Upper lobe of right lung (tissue), 1 donor: ENCODE data around the gene CNN2. TPM values are rescaled to one million over a fixed set of nuclear protein-coding genes. Genes with fewer than 3 reads are reported as not detected.

ENCODE experiments used
- ATAC-seq: fragments of 200-7000 bp; cut with Tn5 transposase; one replicate; pipeline ENCODE4 v1.9.1; 2020; ENCODE audit warnings: mild to moderate bottlenecking, moderate library complexity
- DNase-seq: peaks from one replicate; pipeline ENCODE4 v3.0.0-alpha.2; 2020
- H3K27ac ChIP-seq: fragments of 200-600 bp; one replicate; pipeline ENCODE4 v1.8.0; 2022
- H3K27me3 ChIP-seq: fragments of 200-600 bp; one replicate; pipeline ENCODE4 v1.8.0; 2022; ENCODE audit warnings: mild to moderate bottlenecking
- H3K36me3 ChIP-seq: fragments of 200-600 bp; one replicate; pipeline ENCODE4 v1.8.0; 2022
- H3K4me1 ChIP-seq: fragments of 200-600 bp; one replicate; pipeline ENCODE4 v1.8.0; 2022
- H3K4me3 ChIP-seq: fragments of 200-600 bp; one replicate; pipeline ENCODE4 v1.8.0; 2022; ENCODE audit warnings: mild to moderate bottlenecking
- H3K9me3 ChIP-seq: fragments of 200-600 bp; one replicate; pipeline ENCODE4 v1.8.0; 2022
- CTCF ChIP-seq: fragments of 200-600 bp; IDR thresholded peaks from one replicate; pipeline ENCODE4 v1.8.0; 2022; ENCODE audit warnings: antibody characterized with exemption
- intact Hi-C: fragments of 100-400 bp; cut with DNase I; formaldehyde crosslinking; loops from one replicate; pipeline ENCODE4 v1.11.0; 2022
- total RNA-seq: library from RNA; stranded (reverse); fragmentation: NEBNext Ultra II Directional; extraction: Animal tissue kit (Norgen Biotek cat#: 25700); gene quantifications from one replicate; pipeline ENCODE4 v1.2.1, GENCODE V29; 2021
- donor health status: DM: no; HTN: yes; CAD: no; lungs with severe emphysema.

CNN2 gene
- total RNA-seq, 1 donor from 2014 or later: 220 TPM

GRCh38 chr19:1047696-1048147 lies 21.3 kb downstream of the CNN2 start:
- Histone ChIP-seq H3K36me3 (no peaks in the 10 kb centered on the region), H3K27ac (no peak overlapping the region), H3K4me1 (no peaks in the 10 kb centered on the region), H3K27me3 (no peaks in the 10 kb centered on the region), H3K9me3 (no peaks in the 10 kb centered on the region), H3K4me3 (no peak overlapping the region)
- intact Hi-C loops: no loop called here
- DNase-seq (no peak), ATAC-seq (no peak)
- no peak for TF ChIP-seq CTCF

- Histone ChIP-seq H3K27ac (no peak overlapping the region), H3K27me3 (no peaks in the 10 kb centered on the region), H3K4me3 (no peak overlapping the region), H3K36me3 (no peaks in the 10 kb centered on the region), H3K9me3 (no peaks in the 10 kb centered on the region), H3K4me1 (no peaks in the 10 kb centered on the region)
- intact Hi-C loops: no loop called here
- ATAC-seq (no peak), DNase-seq (no peak)
- TF ChIP-seq CTCF: no peak
These were observed 22.7 kb downstream of the CNN2 start for GRCh38 chr19:1049106-1049505.

GRCh38 chr19:1049800-1050199 lies 23.4 kb downstream of the CNN2 start:
- Histone ChIP-seq H3K27ac (no peak overlapping the region), H3K36me3 (no peaks in the 10 kb centered on the region), H3K4me1 (no peaks in the 10 kb centered on the region), H3K27me3 (no peaks in the 10 kb centered on the region), H3K4me3 (no peak overlapping the region), H3K9me3 (no peaks in the 10 kb centered on the region)
- DNase-seq: no peak
- ATAC-seq: no peak
- no peak for TF ChIP-seq CTCF
- intact Hi-C loops: no loop called here

- Histone ChIP-seq H3K4me1 (no peaks in the 10 kb centered on the region), H3K27ac (no peak overlapping the region), H3K36me3 (no peaks in the 10 kb centered on the region), H3K4me3 (no peak overlapping the region), H3K27me3 (no peaks in the 10 kb centered on the region), H3K9me3 (no peaks in the 10 kb centered on the region)
- intact Hi-C loops: no loop called here
- DNase-seq (no peak), ATAC-seq (no peak)
- TF ChIP-seq CTCF: no peak
These were observed 24.8 kb downstream of the CNN2 start for GRCh38 chr19:1050989-1051788.

- no peak for TF ChIP-seq CTCF
- no peaks in the 10 kb centered on the region for H3K36me3 ChIP-seq
- ATAC-seq (no peak), DNase-seq (no peak)
- H3K4me3 ChIP-seq: no peak overlapping the region
- no peaks in the 10 kb centered on the region for H3K4me1 ChIP-seq
- H3K27ac ChIP-seq: no peak overlapping the region
- no peaks in the 10 kb centered on the region for H3K27me3 ChIP-seq
- H3K9me3 ChIP-seq: no peaks in the 10 kb centered on the region
- intact Hi-C loops: no loop called here
These were observed 25.4 kb downstream of the CNN2 start for GRCh38 chr19:1051791-1052190.
